KG1 (cell line): ENCODE measurements around the gene SYTL4.
A peak's percentile ranks its signal among the peaks of the same experiment; 100 is the strongest.
"Not testable (repeated sequence)": the region's sequence is repeated elsewhere in the genome, so short reads cannot be mapped to it uniquely, and the experiment has no call there.

ENCODE experiments used
- DNase-seq: peaks from one replicate; lab custom pipeline; 2025; lab: John Stamatoyannopoulos, UW

Gene SYTL4

GRCh38 chrX:100731441-100732281 lies at the start of gene SYTL4:
TSS of gene SYTL4 (minus strand) at chrX:100732121. CDS start at chrX:100702037, 30,084 bp downstream.
- no peak for DNase-seq

DNA sequence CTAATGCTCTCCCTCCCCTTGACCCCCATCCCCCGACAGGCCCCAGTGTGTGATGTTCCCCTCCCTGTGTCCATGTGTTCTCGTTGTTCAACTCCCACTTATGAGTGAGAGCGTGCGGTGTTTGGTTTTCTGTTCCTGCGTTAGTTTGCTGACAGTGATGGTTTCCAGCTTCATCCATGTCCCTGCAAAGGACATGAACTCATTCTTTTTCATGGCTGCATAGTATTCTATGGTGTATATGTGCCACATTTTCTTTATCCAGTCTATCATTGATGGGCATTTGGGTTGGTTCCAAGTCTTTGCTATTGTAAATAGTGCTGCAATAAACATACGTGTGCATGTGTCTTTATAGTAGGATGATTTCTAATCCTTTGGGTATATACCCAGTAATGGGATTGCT lies 37.5 kb upstream of the SYTL4 start:
- not testable (repeated sequence) for DNase-seq

GRCh38 chrX:100768679-100769338 lies 36.9 kb upstream of the SYTL4 start:
- DNase-seq: peak; percentile 34

DNA sequence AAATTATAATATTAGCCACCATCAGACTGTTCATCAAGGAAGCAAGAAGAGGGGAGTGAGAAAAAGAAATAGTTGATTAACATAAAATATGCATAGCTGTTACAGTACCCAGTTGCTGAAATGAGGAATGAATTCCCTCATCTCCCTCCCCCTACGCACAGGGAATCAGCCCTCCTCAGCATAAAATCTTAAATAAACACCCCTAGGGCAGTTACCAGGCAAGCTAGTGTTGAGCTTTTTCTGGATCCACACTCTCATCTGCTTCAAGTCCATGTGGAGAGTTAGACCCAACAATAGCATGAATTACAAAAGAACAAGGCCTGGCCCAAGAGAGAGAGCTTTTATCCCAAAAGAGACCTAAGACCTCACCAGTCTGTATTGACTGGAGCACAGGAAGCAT lies 19.0 kb upstream of the SYTL4 start:
- DNase-seq: no peak

DNA sequence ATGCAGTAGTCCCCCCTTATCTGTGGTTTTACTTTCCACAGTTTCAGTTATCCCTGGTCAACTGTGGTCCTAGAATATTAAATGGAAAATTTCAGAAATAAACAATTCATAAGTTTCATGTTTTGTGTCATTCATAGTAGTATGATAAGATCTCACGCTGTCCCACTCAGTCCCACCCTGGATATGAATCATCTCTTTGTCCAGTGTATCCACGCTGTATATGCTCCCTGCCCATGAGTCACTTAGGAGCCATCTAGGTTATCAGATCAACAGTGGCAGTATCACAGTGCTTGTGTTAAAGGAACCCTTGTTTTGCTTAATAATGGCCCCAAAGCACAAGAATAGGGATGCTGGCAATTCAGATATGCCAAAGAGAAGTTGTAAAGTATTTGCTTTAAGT lies 16.2 kb upstream of the SYTL4 start:
- DNase-seq: no peak

DNA sequence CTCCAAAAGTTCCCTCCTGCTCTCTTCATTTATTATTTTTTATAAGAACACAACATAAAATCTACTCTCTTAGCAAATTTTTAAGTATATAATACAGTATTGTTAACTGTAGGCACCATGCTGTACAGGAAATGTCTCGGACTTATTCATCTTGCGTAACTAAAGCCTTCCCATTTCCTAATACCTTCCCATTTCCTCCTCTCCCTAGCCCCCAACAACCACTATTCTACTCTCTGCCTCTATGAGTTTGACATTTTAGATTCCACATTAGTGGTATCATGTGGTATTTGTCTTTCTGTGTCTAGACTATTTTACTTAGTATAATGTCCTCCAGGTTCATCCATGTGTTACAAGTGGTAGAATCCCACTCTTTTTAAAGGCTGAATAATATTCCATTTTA lies 15.8 kb upstream of the SYTL4 start:
- DNase-seq: no peak

GRCh38 chrX:100747090-100747489 lies 15.2 kb upstream of the SYTL4 start:
- no peak for DNase-seq

- no peak for DNase-seq
These were observed 14.1 kb upstream of the SYTL4 start for GRCh38 chrX:100745806-100746537.

GRCh38 chrX:100745205-100745604 lies 13.3 kb upstream of the SYTL4 start:
- DNase-seq: no peak

GRCh38 chrX:100743009-100743607 lies 11.2 kb upstream of the SYTL4 start:
- DNase-seq: peak; percentile 4

DNA sequence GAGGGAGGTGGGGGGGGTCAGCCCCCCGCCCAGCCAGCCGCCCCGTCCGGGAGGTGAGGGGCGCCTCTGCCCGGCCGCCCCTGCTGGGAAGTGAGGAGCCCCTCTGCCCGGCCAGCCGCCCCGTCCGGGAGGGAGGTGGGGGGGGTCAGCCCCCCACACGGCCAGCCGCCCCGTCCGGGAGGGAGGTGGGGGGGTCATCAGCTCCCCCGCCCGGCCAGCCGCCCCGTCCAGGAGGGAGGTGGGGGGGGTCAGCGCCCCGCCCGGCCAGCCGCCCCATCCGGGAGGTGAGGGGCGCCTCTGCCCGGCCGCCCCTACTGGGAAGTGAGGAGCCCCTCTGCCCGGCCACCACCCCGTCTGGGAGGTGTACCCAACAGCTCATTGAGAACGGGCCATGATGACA lies 7.9 kb downstream of the SYTL4 start:
- DNase-seq: not testable (repeated sequence)

DNA sequence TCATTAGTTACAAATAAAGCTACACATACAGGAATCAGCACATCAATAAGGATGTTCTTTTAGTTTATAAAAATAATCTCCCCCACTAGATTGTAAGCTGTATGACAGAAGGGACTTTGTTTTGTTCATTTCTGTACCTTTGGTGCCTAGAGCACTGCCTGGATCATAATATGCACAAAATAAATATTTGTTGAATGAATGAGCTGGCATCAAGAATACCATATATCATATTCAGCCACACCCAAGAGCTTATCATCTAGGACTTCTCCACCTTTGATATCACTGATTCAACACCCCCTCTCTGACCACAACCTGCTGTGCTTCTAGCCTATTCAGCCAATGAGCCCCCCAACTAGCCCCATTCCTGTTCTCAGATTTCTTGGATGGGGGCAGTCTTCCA lies 10.6 kb downstream of the SYTL4 start:
- no peak for DNase-seq

GRCh38 chrX:100720301-100720700 lies 11.6 kb downstream of the SYTL4 start:
- no peak for DNase-seq

GRCh38 chrX:100719139-100719538 lies 12.8 kb downstream of the SYTL4 start:
- DNase-seq: no peak

- DNase-seq: no peak
These were observed 14.6 kb downstream of the SYTL4 start for GRCh38 chrX:100717363-100717762.

GRCh38 chrX:100710816-100711215 lies 21.1 kb downstream of the SYTL4 start:
- no peak for DNase-seq

- no peak for DNase-seq
These were observed 27.2 kb downstream of the SYTL4 start for GRCh38 chrX:100704581-100705203.

- no peak for DNase-seq
These were observed 31.1 kb downstream of the SYTL4 start for GRCh38 chrX:100700809-100701208.

DNA sequence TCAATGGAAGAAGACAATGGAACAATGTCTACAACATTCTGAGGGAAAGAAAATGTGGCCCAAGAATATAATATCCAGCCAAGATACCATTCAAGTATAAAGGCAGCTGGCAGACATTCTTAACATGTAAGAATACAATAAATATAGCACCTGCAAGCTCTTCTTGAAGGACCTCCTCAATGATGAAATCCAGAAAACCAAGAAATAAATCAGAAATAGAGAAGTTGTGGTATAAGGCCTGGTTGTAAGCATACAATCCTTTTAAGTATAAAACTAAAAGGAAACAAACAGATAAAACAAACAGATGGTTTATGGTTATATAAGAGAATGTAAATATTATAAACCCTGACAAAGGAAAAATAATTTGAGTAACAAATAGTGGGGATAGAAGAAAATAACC lies 33.4 kb downstream of the SYTL4 start:
- no peak for DNase-seq

DNA sequence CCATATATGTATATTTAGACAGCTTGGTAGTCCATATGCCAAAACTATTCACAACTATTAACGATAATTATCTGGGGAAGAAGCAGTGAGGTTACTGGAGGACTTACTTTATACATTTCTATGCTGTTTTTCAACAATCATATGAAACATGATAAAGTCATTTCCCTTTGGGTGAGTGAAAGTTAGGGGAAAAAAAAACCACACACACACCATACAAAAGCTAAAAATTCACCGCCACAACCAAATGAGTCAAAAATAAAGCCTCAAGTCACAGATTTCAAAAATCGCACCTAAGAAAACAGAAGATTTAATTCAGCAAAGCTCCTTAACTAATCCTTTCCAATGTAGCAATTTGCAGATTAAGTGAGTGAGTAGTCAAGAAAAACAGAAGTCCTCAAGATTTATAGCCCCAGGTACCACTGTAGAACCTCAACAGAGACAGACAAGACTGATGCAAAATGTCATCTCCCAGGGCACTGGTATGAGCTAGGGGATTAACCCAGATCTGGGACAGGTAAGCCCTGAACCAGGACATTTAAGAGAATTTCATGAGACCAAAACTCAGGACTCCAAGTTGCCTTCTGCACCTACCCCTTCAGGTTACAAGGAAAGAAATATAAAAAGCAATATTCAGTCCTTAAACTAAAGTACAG lies 35.1 kb downstream of the SYTL4 start:
- DNase-seq: no peak

GRCh38 chrX:100695991-100696390 lies 35.9 kb downstream of the SYTL4 start:
- no peak for DNase-seq
